GM12872 (cell line): ENCODE data around the gene HSF4.

Experiments used
- CTCF ChIP-seq: IDR thresholded peaks from 3 replicates; pipeline ENCODE4 v1.5.1; 2011; ENCODE audit warnings: low read depth, mild to moderate bottlenecking, low read length, moderate library complexity; ENCODE audit not compliant: insufficient read depth

The HSF4 gene

GRCh38 chr16:67151431-67152097 is 13.0 kb upstream of the HSF4 start:
- TF ChIP-seq CTCF, result no peak

- no peak for TF ChIP-seq CTCF
Observed at GRCh38 chr16:67154578-67155294, 9.8 kb upstream of the HSF4 start.

GRCh38 chr16:67155295-67156142 is 9.0 kb upstream of the HSF4 start:
- peak; percentile 95 for TF ChIP-seq CTCF

GRCh38 chr16:67156143-67156844 is 8.3 kb upstream of the HSF4 start:
- TF ChIP-seq CTCF, result no peak

- TF ChIP-seq CTCF, result no peak
Observed at GRCh38 chr16:67157106-67157748, 7.3 kb upstream of the HSF4 start.

- TF ChIP-seq CTCF, result no peak
Observed at GRCh38 chr16:67157892-67158635, 6.5 kb upstream of the HSF4 start.
